Measurements from ENCODE around the gene B3GAT3.

DNA sequence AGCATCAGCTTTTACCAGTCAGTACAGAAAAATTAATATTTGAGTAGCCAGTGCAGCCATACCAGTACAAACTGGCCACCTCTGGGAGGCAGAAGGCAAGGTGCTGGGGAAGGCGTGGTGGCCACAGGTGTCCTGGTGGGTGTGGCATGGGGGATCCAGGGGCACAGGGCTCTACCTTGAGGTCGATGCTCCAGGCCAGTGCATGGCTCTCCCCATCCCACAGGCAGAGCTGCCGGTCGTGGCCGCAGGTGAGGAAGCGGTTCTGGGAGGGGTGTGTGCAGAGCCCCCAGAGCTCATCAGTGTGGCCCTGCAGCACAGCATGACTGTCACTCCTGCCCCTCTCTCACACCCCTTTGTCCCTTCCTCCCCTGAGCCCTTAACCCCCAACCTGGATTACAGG lies 16.3 kb downstream of the B3GAT3 start:
- TF ChIP-seq CTCF (IDR thresholded peaks at IDR 0.05) (no peak), POLR2A (IDR thresholded peaks at IDR 0.05) (no peak)
